Measurements from ENCODE around the gene TTC3.
A peak's percentile ranks its signal among the peaks of the same experiment; 100 is the strongest.

Gene TTC3

GRCh38 chr21:37065561-37066177 is 7.4 kb upstream of the TTC3 start:
- ChIA-PET CTCF (interaction anchor here (1.7 kb wide), 1 partner anchor 24 kb away, joined by 3 read pairs; no protein-coding TSS in a partner anchor), POLR2A (no interaction called here)
- Histone ChIP-seq H3K4me3 (ENCODE audit: low read depth, low read length) (no peak overlapping the region), H3K4me1 (ENCODE audit: control insufficient read depth, insufficient read depth, low read length) (peaks cover 5% of the 10 kb centered on the region), H3K27ac (ENCODE audit: extremely low read depth, low read depth, low read length) (no peak overlapping the region), H3K9me3 (ENCODE audit: control insufficient read depth, insufficient read depth, low read depth, low read length) (no peaks in the 10 kb centered on the region), H3K36me3 (ENCODE audit: control insufficient read depth in 2 of 2, insufficient read depth in 1 of 2, low read length in 2 of 2) (peaks cover 35 to 51% of the 10 kb centered on the region in 2 experiments)
- TF ChIP-seq INSM2 (tag by site-specific recombination; IDR thresholded peaks at IDR 0.05) = no peak
- TF ChIP-seq ZNF623 (tag by site-specific recombination; IDR thresholded peaks at IDR 0.05) = no peak
- no peak for TF ChIP-seq GLI4 (tag by site-specific recombination; IDR thresholded peaks at IDR 0.05)
- TF ChIP-seq ZNF530 (tag by site-specific recombination; IDR thresholded peaks at IDR 0.05; ENCODE audit: low read depth) = no peak
- no peak for TF ChIP-seq ZNF76 (tag by site-specific recombination; IDR thresholded peaks at IDR 0.05; ENCODE audit: borderline replicate concordance, low read depth)
- no peak for TF ChIP-seq MZF1 (tag by site-specific recombination; IDR thresholded peaks at IDR 0.05; ENCODE audit: borderline replicate concordance)
- TF ChIP-seq ZNF585B (tag by site-specific recombination; IDR thresholded peaks at IDR 0.05) = no peak
- TF ChIP-seq TCF7L2 (IDR thresholded peaks at IDR 0.05; ENCODE audit: borderline replicate concordance, low read depth, low read length) = no peak
- TF ChIP-seq ZBTB44 (tag by site-specific recombination; IDR thresholded peaks at IDR 0.05) = no peak
- no peak for TF ChIP-seq ZNF335 (tag by site-specific recombination; conservative IDR thresholded peaks at IDR 0.05)
- TF ChIP-seq MYNN (tag by site-specific recombination; IDR thresholded peaks at IDR 0.05; ENCODE audit: borderline replicate concordance) = no peak
- TF ChIP-seq ZNF132 (tag by site-specific recombination; IDR thresholded peaks at IDR 0.05; ENCODE audit: borderline replicate concordance) = no peak
- TF ChIP-seq ZNF223 (tag by site-specific recombination; IDR thresholded peaks at IDR 0.05) = no peak
- no peak for TF ChIP-seq ZNF184 (tag by site-specific recombination; IDR thresholded peaks at IDR 0.05)
- no peak for TF ChIP-seq ZNF776 (tag by site-specific recombination; IDR thresholded peaks at IDR 0.05; ENCODE audit: borderline replicate concordance)
- no peak for TF ChIP-seq GFI1B (tag by site-specific recombination; IDR thresholded peaks at IDR 0.05)

- CTCF ChIA-PET = interaction anchor here (0.5 to 1.9 kb wide), 4 partner anchors 11 to 62 kb away, joined by 3 to 5 read pairs (median 4); no protein-coding TSS in a partner anchor
- no peak; the same call in 1 of the 2 replicates for TF ChIP-seq ZSCAN23 (tag by site-specific recombination; IDR thresholded peaks at IDR 0.05)
- TF ChIP-seq SCRT1 (tag by site-specific recombination; IDR thresholded peaks at IDR 0.05; ENCODE audit: borderline replicate concordance) = no peak
- no peak for TF ChIP-seq ZNF585B (tag by site-specific recombination; IDR thresholded peaks at IDR 0.05)
- TF ChIP-seq ZNF16 (tag by site-specific recombination; IDR thresholded peaks at IDR 0.05; ENCODE audit: low read depth) = no peak
- no peak for TF ChIP-seq ZNF211 (tag by site-specific recombination; IDR thresholded peaks at IDR 0.05; ENCODE audit: low read depth)
- peak; percentile 36; the same call in 1 of the 2 replicates for TF ChIP-seq ZNF629 (tag by site-specific recombination; IDR thresholded peaks at IDR 0.05)
- no peak for TF ChIP-seq ZNF692 (tag by site-specific recombination; IDR thresholded peaks at IDR 0.05)
- no peak for TF ChIP-seq ZNF768 (tag by site-specific recombination; IDR thresholded peaks at IDR 0.05)
- peak; percentile 40; the same call in 1 of the 2 replicates for TF ChIP-seq KLF1 (tag by site-specific recombination; IDR thresholded peaks at IDR 0.05)
- TF ChIP-seq ZNF664 (tag by site-specific recombination; IDR thresholded peaks at IDR 0.05) = peak; percentile 78; the same call in 1 of the 2 replicates
- no peak for TF ChIP-seq ZNF670 (tag by site-specific recombination; IDR thresholded peaks at IDR 0.05; ENCODE audit: low read depth)
- peak; percentile 63; the same call in 1 of the 2 replicates for TF ChIP-seq TRIM28 (IDR thresholded peaks at IDR 0.05; ENCODE audit: borderline replicate concordance, low read length)
- TF ChIP-seq KLF10 (tag by site-specific recombination; IDR thresholded peaks at IDR 0.05) = 0 out of 2 replicates have a peak, but pooled peaks have one; percentile 22
- no peak for TF ChIP-seq AEBP2 (tag by site-specific recombination; IDR thresholded peaks at IDR 0.05; ENCODE audit: borderline replicate concordance)
Observed at GRCh38 chr21:37071561-37072273, 1.3 kb upstream of the TTC3 start.

More at GRCh38 chr21:37071561-37072273, 1.3 kb upstream of the TTC3 start:
- H3K9me3 ChIP-seq (ENCODE audit: control insufficient read depth, insufficient read depth, low read depth, low read length) = no peaks in the 10 kb centered on the region
- H3K4me1 ChIP-seq (ENCODE audit: control insufficient read depth, insufficient read depth, low read length) = 0 out of 2 replicates have a peak, but pooled peaks cover 6% of the 10 kb centered on the region
- POLR2A ChIA-PET = interaction anchor here (0.6 to 1.3 kb wide), 3 partner anchors 8 to 86 kb away, joined by 3 read pairs; no protein-coding TSS in a partner anchor
- H3K4me3 ChIP-seq (ENCODE audit: low read depth, low read length) = peak overlapping the region; percentile 71
- peaks cover 26 to 32% of the 10 kb centered on the region in 2 experiments for H3K36me3 ChIP-seq (ENCODE audit: control insufficient read depth in 2 of 2, insufficient read depth in 1 of 2, low read length in 2 of 2)
- peak overlapping the region; percentile 85 for H3K27ac ChIP-seq (ENCODE audit: extremely low read depth, low read depth, low read length)
